Mammary epithelial cell (primary cell): ENCODE data around the gene ABR.

ENCODE experiments used
- CTCF ChIP-seq, 2 donors: IDR thresholded peaks in 1 of 2; conservative IDR thresholded peaks in 1 of 2; 2 replicates each; pipeline ENCODE4 v1.5.1; 2011 to 2012; ENCODE audit warnings: inconsistent platforms in 2 of 2, low read length in 2 of 2, mild to moderate bottlenecking in 2 of 2, control low read depth in 1 of 2, low read depth in 1 of 2; ENCODE audit not compliant: insufficient read depth in 1 of 2; ENCODE audit errors: extremely low read depth in 1 of 2
- EZH2 ChIP-seq: IDR thresholded peaks from 2 replicates; pipeline ENCODE4 v1.6.1; 2012; ENCODE audit warnings: low read length, inconsistent platforms, borderline replicate concordance

- TF ChIP-seq CTCF (conservative IDR thresholded peaks at IDR 0.05 in 1 of 2, IDR thresholded peaks at IDR 0.05 in 1 of 2; ENCODE audit: extremely low read depth in 1 of 2, insufficient read depth in 1 of 2, low read depth in 1 of 2, low read length in 2 of 2) (no peak), EZH2 (no peak)
Measured at GRCh38 chr17:1183171-1183873, 3.5 kb upstream of the ABR start.
